ENCODE data around the gene DR1. TPM values are rescaled to one million over a fixed set of nuclear protein-coding genes. Genes with fewer than 3 reads are reported as not detected.

DR1 gene
- total RNA-seq, 1 experiment from 2014 or later = 48.6 TPM

GRCh38 chr1:93349231-93350135, 3.8 kb downstream of the DR1 start:
- Histone ChIP-seq H3K9me3 (ENCODE audit: low read length) (no peaks in the 10 kb centered on the region), H3F3A (ENCODE audit: low read length, unreplicated experiment) (no peaks in the 10 kb centered on the region), H3K4me3 (ENCODE audit: low read length) (peak overlapping the region; percentile 97), H3K4me2 (ENCODE audit: low read length) (peak overlapping the region; percentile 92), H3K4me1 (ENCODE audit: insufficient read depth, low read length) (peaks cover 12% of the 10 kb centered on the region; the same call in 1 of the 2 replicates), H3K79me2 (ENCODE audit: low read length) (peaks cover 95% of the 10 kb centered on the region), H3K36me3 (ENCODE audit: low read depth, low read length) (peaks cover 11% of the 10 kb centered on the region), H4K20me1 (ENCODE audit: low read length) (peaks cover 32% of the 10 kb centered on the region), H3K27me3 (ENCODE audit: low read length) (no peaks in the 10 kb centered on the region), H3K9me2 (replicated peaks; ENCODE audit: low read length) (no peaks in the 10 kb centered on the region), H3K9ac (ENCODE audit: low read length) (peak overlapping the region; percentile 94; the same call in 1 of the 2 replicates), H3K27ac (ENCODE audit: low read length) (no peak overlapping the region), H2AFZ (ENCODE audit: low read length) (no peak overlapping the region)
- no peak for ATAC-seq
- TF ChIP-seq EZH2phosphoT487 (IDR thresholded peaks at IDR 0.05; ENCODE audit: borderline replicate concordance, low read length) = no peak
- no peak for TF ChIP-seq EZH2 (IDR thresholded peaks at IDR 0.05; ENCODE audit: low read length, unreplicated experiment)
- no peak for TF ChIP-seq CTCF (conservative IDR thresholded peaks at IDR 0.05; ENCODE audit: low read depth, low read length)
- peak; percentile 25 for DNase-seq
- intact Hi-C loops (cut with micrococcal nuclease) = loop anchor here (5.0 to 10.0 kb wide), 3 partner anchors 98 to 495 kb away; partner anchors contain the start of genes CCDC18, FNBP1L and TMED5
- ChIA-PET CTCF (interaction anchor here (0.6 to 2.1 kb wide), 2 partner anchors 44 to 45 kb away, joined by 3 to 6 read pairs; no protein-coding TSS in a partner anchor), POLR2A (ENCODE audit: unreplicated experiment) (interaction anchor here (0.7 kb wide), 2 partner anchors 10 to 34 kb away, joined by 3 to 4 read pairs; no protein-coding TSS in a partner anchor)
- BruUV-seq (replicated peaks) = no TSS peak

DNA sequence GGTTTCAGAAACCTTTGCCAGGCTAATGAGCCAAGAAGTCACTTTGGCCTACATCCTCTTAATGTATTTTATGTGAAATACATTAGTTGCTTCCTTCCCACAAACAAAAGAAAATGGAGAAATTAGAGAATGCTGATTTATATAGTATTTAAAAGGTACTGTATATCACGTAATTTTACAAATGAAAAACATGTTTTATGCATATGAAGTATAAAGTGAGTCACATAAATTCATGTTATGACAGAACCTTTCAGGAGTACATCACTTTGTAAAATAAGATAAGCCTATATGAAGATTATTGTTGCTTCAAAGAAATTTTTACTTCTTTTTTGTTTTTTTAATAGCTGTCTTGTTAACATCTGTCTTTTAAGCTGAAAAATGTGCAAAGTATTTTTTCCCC, 4.6 kb downstream of the DR1 start:
- Histone ChIP-seq H3K9me2 (replicated peaks; ENCODE audit: low read length) (no peaks in the 10 kb centered on the region), H3K9ac (ENCODE audit: low read length) (no peak overlapping the region), H3K36me3 (ENCODE audit: low read depth, low read length) (peaks cover 18% of the 10 kb centered on the region), H3K4me2 (ENCODE audit: low read length) (peak overlapping the region; percentile 92), H4K20me1 (ENCODE audit: low read length) (peaks cover 32% of the 10 kb centered on the region), H3K27me3 (ENCODE audit: low read length) (no peaks in the 10 kb centered on the region), H3K4me1 (ENCODE audit: insufficient read depth, low read length) (peaks cover 6% of the 10 kb centered on the region; the same call in 1 of the 2 replicates), H3F3A (ENCODE audit: low read length, unreplicated experiment) (no peaks in the 10 kb centered on the region), H3K9me3 (ENCODE audit: low read length) (no peaks in the 10 kb centered on the region), H2AFZ (ENCODE audit: low read length) (no peak overlapping the region), H3K27ac (ENCODE audit: low read length) (no peak overlapping the region), H3K79me2 (ENCODE audit: low read length) (peaks cover 98% of the 10 kb centered on the region), H3K4me3 (ENCODE audit: low read length) (peak overlapping the region; percentile 97)
- ChIA-PET POLR2A (ENCODE audit: unreplicated experiment) (interaction anchor here (0.7 kb wide), 1 partner anchor 12 kb away, joined by 3 read pairs; no protein-coding TSS in a partner anchor), CTCF (no interaction called here)
- ATAC-seq (no peak), DNase-seq (no peak)
- no TSS peak for BruUV-seq (replicated peaks)
- no peak for TF ChIP-seq EZH2 (IDR thresholded peaks at IDR 0.05; ENCODE audit: low read length, unreplicated experiment)
- no peak for TF ChIP-seq CTCF (conservative IDR thresholded peaks at IDR 0.05; ENCODE audit: low read depth, low read length)
- TF ChIP-seq EZH2phosphoT487 (IDR thresholded peaks at IDR 0.05; ENCODE audit: borderline replicate concordance, low read length) = no peak
- intact Hi-C loops (cut with micrococcal nuclease) = no loop called here

Data from PC-3 (cell line).